AG04450 (cell line): ENCODE results near the gene PDE3A. TPM values are rescaled to one million over a fixed set of nuclear protein-coding genes. Genes with fewer than 3 reads are reported as not detected.

ENCODE experiments used
- CTCF ChIA-PET: fragments of 300-600, 350-600 bp; formaldehyde crosslinking; extraction: SDS; loops from one replicate; lab custom pipeline; 2022; ENCODE audit warnings: antibody characterized with exemption, inconsistent platforms; lab: Charles Lee
- POLR2A ChIA-PET: fragments of 350-600 bp; formaldehyde crosslinking; extraction: SDS; loops from one replicate; lab custom pipeline; 2021; ENCODE audit warnings: antibody characterized with exemption, inconsistent platforms; lab: Yijun Ruan, JAX
- DNase-seq: peaks from one replicate; pipeline ENCODE4 v3.0.0-alpha.2; 2011; ENCODE audit warnings: low read depth, low spot score
- H3K27ac ChIP-seq: one replicate; pipeline ENCODE4 v1.5.1; 2012; ENCODE audit warnings: low read depth, low read length, control low read depth
- H3K27me3 ChIP-seq: one replicate; pipeline ENCODE4 v1.6.0; 2012; ENCODE audit warnings: low read length; ENCODE audit not compliant: control insufficient read depth, insufficient read depth
- H3K4me3 ChIP-seq: 2 replicates; pipeline ENCODE4 v1.5.1; 2011; ENCODE audit warnings: mild to moderate bottlenecking, low read depth, low read length, control low read depth
- H3K9me3 ChIP-seq: 2 replicates; pipeline ENCODE4 v1.5.1; 2012; ENCODE audit warnings: low read length; ENCODE audit not compliant: control insufficient read depth, insufficient read depth
- CTCF ChIP-seq: IDR thresholded peaks from 2 replicates; pipeline ENCODE4 v1.5.1; 2011; ENCODE audit warnings: low read depth, low read length, control low read depth, inconsistent platforms
- polyA plus RNA-seq: library from polyadenylated mRNA; depleted of rRNA; stranded (reverse); fragments of >200 nt; gene quantifications from 2 replicates; pipeline ENCODE4 v1.2.3, GENCODE V29; 2011

Gene PDE3A
- polyA plus RNA-seq, 1 experiment: 0.10 TPM

- no peak for TF ChIP-seq CTCF
- no peak for DNase-seq
- ChIA-PET POLR2A (no interaction called here), CTCF (no interaction called here)
- Histone ChIP-seq H3K27me3 (no peaks in the 10 kb centered on the region), H3K9me3 (no peaks in the 10 kb centered on the region), H3K27ac (no peak overlapping the region), H3K4me3 (no peak overlapping the region)
These were observed 77.3 kb downstream of the PDE3A start for GRCh38 chr12:20445687-20446086.

GRCh38 chr12:20446836-20447235 is 78.5 kb downstream of the PDE3A start:
- no peaks in the 10 kb centered on the region for H3K9me3 ChIP-seq
- DNase-seq: no peak
- TF ChIP-seq CTCF: no peak
- ChIA-PET POLR2A (interaction anchor here (0.7 kb wide), 1 partner anchor 494 kb away, joined by 3 read pairs; no protein-coding TSS in a partner anchor), CTCF (no interaction called here)
- no peak overlapping the region for H3K27ac ChIP-seq
- no peak overlapping the region for H3K4me3 ChIP-seq
- H3K27me3 ChIP-seq: no peaks in the 10 kb centered on the region

GRCh38 chr12:20448781-20449180 is 80.4 kb downstream of the PDE3A start:
- ChIA-PET CTCF (no interaction called here), POLR2A (no interaction called here)
- H3K27me3 ChIP-seq: no peaks in the 10 kb centered on the region
- no peak overlapping the region for H3K4me3 ChIP-seq
- no peaks in the 10 kb centered on the region for H3K9me3 ChIP-seq
- TF ChIP-seq CTCF: no peak
- H3K27ac ChIP-seq: no peak overlapping the region
- no peak for DNase-seq

- Histone ChIP-seq H3K4me3 (no peak overlapping the region), H3K27me3 (no peaks in the 10 kb centered on the region), H3K9me3 (no peaks in the 10 kb centered on the region), H3K27ac (no peak overlapping the region)
- CTCF ChIA-PET: interaction anchor here (0.6 to 1.4 kb wide), 4 partner anchors 14 to 174 kb away, joined by 3 read pairs; no protein-coding TSS in a partner anchor
- no peak for DNase-seq
- TF ChIP-seq CTCF: no peak
- POLR2A ChIA-PET: no interaction called here
These were observed 82.3 kb downstream of the PDE3A start for GRCh38 chr12:20450591-20451180.

GRCh38 chr12:20451761-20452160 is 83.4 kb downstream of the PDE3A start:
- DNase-seq: no peak
- ChIA-PET CTCF (no interaction called here), POLR2A (no interaction called here)
- Histone ChIP-seq H3K27me3 (no peaks in the 10 kb centered on the region), H3K9me3 (no peaks in the 10 kb centered on the region), H3K4me3 (no peak overlapping the region), H3K27ac (no peak overlapping the region)
- no peak for TF ChIP-seq CTCF
